Activated naive CD8-positive, alpha-beta T cell treated with anti-CD3 and anti-CD28 coated beads for 36 hours (primary cell): ENCODE data around the gene NF2. TPM values are rescaled to one million over a fixed set of nuclear protein-coding genes. Genes with fewer than 3 reads are reported as not detected.

ENCODE experiments used
- DNase-seq: peaks from one replicate; pipeline ENCODE4 v3.0.0; 2021
- H3K27ac Mint-ChIP-seq: one replicate; pipeline ENCODE4 v1.8.0; 2022; ENCODE audit warnings: mild to moderate bottlenecking, moderate library complexity, mixed read lengths
- H3K27me3 Mint-ChIP-seq: one replicate; pipeline ENCODE4 v1.8.0; 2022; ENCODE audit warnings: mild to moderate bottlenecking, mixed read lengths
- H3K36me3 Mint-ChIP-seq: one replicate; pipeline ENCODE4 v1.8.0; 2021; ENCODE audit warnings: mild to moderate bottlenecking, mixed read lengths
- H3K4me1 Mint-ChIP-seq: one replicate; pipeline ENCODE4 v1.8.0; 2021; ENCODE audit warnings: mixed read lengths
- H3K4me3 Mint-ChIP-seq: one replicate; pipeline ENCODE4 v1.8.0; 2022; ENCODE audit warnings: mild to moderate bottlenecking, moderate library complexity, mixed read lengths
- H3K9me3 Mint-ChIP-seq: one replicate; pipeline ENCODE4 v1.8.0; 2022; ENCODE audit warnings: mixed read lengths
- total RNA-seq, 2 experiments: library from RNA; stranded (reverse); gene quantifications; one replicate each; pipeline ENCODE4 v1.2.3, GENCODE V29; 2021

Gene NF2
- total RNA-seq, 2 experiments from 2014 or later, result 45.8 to 49.4 TPM

- Mint-ChIP-seq H3K9me3 (no peaks in the 10 kb centered on the region), H3K27ac (no peak overlapping the region), H3K36me3 (no peaks in the 10 kb centered on the region), H3K4me3 (no peak overlapping the region), H3K4me1 (peaks cover 3% of the 10 kb centered on the region), H3K27me3 (no peaks in the 10 kb centered on the region)
- no peak for DNase-seq
Measured at GRCh38 chr22:29737251-29738117, 134.1 kb downstream of the NF2 start.

GRCh38 chr22:29738118-29738815 lies 134.8 kb downstream of the NF2 start:
- DNase-seq, result no peak
- H3K4me3 Mint-ChIP-seq, result no peak overlapping the region
- no peaks in the 10 kb centered on the region for H3K36me3 Mint-ChIP-seq
- no peak overlapping the region for H3K27ac Mint-ChIP-seq
- peaks cover 3% of the 10 kb centered on the region for H3K4me1 Mint-ChIP-seq
- no peaks in the 10 kb centered on the region for H3K9me3 Mint-ChIP-seq
- H3K27me3 Mint-ChIP-seq, result no peaks in the 10 kb centered on the region

- peaks cover 3% of the 10 kb centered on the region for H3K4me1 Mint-ChIP-seq
- H3K27me3 Mint-ChIP-seq, result no peaks in the 10 kb centered on the region
- H3K9me3 Mint-ChIP-seq, result no peaks in the 10 kb centered on the region
- no peak for DNase-seq
- no peak overlapping the region for H3K4me3 Mint-ChIP-seq
- no peak overlapping the region for H3K27ac Mint-ChIP-seq
- H3K36me3 Mint-ChIP-seq, result no peaks in the 10 kb centered on the region
Measured at GRCh38 chr22:29739346-29739875, 136.0 kb downstream of the NF2 start.

GRCh38 chr22:29740216-29740615 lies 136.8 kb downstream of the NF2 start:
- Mint-ChIP-seq H3K27me3 (no peaks in the 10 kb centered on the region), H3K4me1 (peaks cover 3% of the 10 kb centered on the region), H3K4me3 (no peak overlapping the region), H3K36me3 (no peaks in the 10 kb centered on the region), H3K27ac (no peak overlapping the region), H3K9me3 (no peaks in the 10 kb centered on the region)
- no peak for DNase-seq

- DNase-seq, result no peak
- no peak overlapping the region for H3K4me3 Mint-ChIP-seq
- H3K27ac Mint-ChIP-seq, result no peak overlapping the region
- H3K36me3 Mint-ChIP-seq, result peaks cover 2% of the 10 kb centered on the region
- H3K27me3 Mint-ChIP-seq, result no peaks in the 10 kb centered on the region
- peaks cover 3% of the 10 kb centered on the region for H3K4me1 Mint-ChIP-seq
- no peaks in the 10 kb centered on the region for H3K9me3 Mint-ChIP-seq
Measured at GRCh38 chr22:29741926-29742325, 138.5 kb downstream of the NF2 start.

- Mint-ChIP-seq H3K27ac (no peak overlapping the region), H3K27me3 (no peaks in the 10 kb centered on the region), H3K36me3 (peaks cover 2% of the 10 kb centered on the region), H3K4me3 (no peak overlapping the region), H3K4me1 (peaks cover 3% of the 10 kb centered on the region), H3K9me3 (no peaks in the 10 kb centered on the region)
- DNase-seq, result no peak
Measured at GRCh38 chr22:29742326-29742725, 138.9 kb downstream of the NF2 start.

GRCh38 chr22:29744902-29745301 lies 141.5 kb downstream of the NF2 start:
- Mint-ChIP-seq H3K4me1 (peaks cover 3% of the 10 kb centered on the region), H3K4me3 (no peak overlapping the region), H3K36me3 (peaks cover 4% of the 10 kb centered on the region), H3K27ac (no peak overlapping the region), H3K27me3 (no peaks in the 10 kb centered on the region), H3K9me3 (no peaks in the 10 kb centered on the region)
- DNase-seq, result no peak

GRCh38 chr22:29747832-29748231 lies 144.4 kb downstream of the NF2 start:
- Mint-ChIP-seq H3K4me3 (no peak overlapping the region), H3K36me3 (peaks cover 4% of the 10 kb centered on the region), H3K9me3 (no peaks in the 10 kb centered on the region), H3K4me1 (peaks cover 4% of the 10 kb centered on the region), H3K27me3 (no peaks in the 10 kb centered on the region), H3K27ac (no peak overlapping the region)
- no peak for DNase-seq

Other genes starting within 250 kb of the NF2 start
- gene AP1B1, start 215.1 kb upstream of the NF2 start, total RNA-seq, result 10 to 100 TPM; 66.5 to 72.0 TPM
- not detected for gene RFPL1, start 165.1 kb upstream of the NF2 start, total RNA-seq
- 1 to 10 TPM; 8.1 to 8.7 TPM for gene NEFH, start 123.4 kb upstream of the NF2 start, total RNA-seq
- 10 to 100 TPM; 63.9 to 71.7 TPM for gene THOC5, start 49.9 kb upstream of the NF2 start, total RNA-seq
- gene NIPSNAP1, start 22.5 kb upstream of the NF2 start, total RNA-seq, result 10 to 100 TPM; 50.7 to 52.8 TPM
- gene CABP7, start 116.4 kb downstream of the NF2 start, total RNA-seq, result under 1 TPM in 1 of 2 experiments, not detected in 1; 0.06 TPM
- gene ZMAT5, start 163.4 kb downstream of the NF2 start, total RNA-seq, result 10 to 100 TPM; 17.1 to 17.5 TPM
- 100 to 1,000 TPM; 108 to 117 TPM for gene UQCR10, start 163.7 kb downstream of the NF2 start, total RNA-seq
- 10 to 100 TPM; 70.9 to 73.5 TPM for gene ASCC2, start 234.6 kb downstream of the NF2 start, total RNA-seq